ACC112 (cell line): ENCODE data around the gene CCDC154.
"Not testable (repeated sequence)": the region's sequence is repeated elsewhere in the genome, so short reads cannot be mapped to it uniquely, and the experiment has no call there.

Experiments used
- H2AFZ ChIP-seq: fragments of 200-600 bp; sonication (generic); one replicate; pipeline ENCODE4 v1.6.0; 2017; ENCODE audit warnings: antibody characterized with exemption, low read length; ENCODE audit not compliant: unreplicated experiment
- H3K27ac ChIP-seq: fragments of 200-600 bp; sonication (generic); 2 replicates; pipeline ENCODE4 v1.5.1; 2014; ENCODE audit warnings: low read depth, mild to moderate bottlenecking, antibody characterized with exemption, low read length, moderate library complexity
- H3K27me3 ChIP-seq: fragments of 200-600 bp; sonication (generic); 2 replicates; pipeline ENCODE4 v1.6.1; 2014; ENCODE audit warnings: mild to moderate bottlenecking, antibody characterized with exemption, low read length, moderate library complexity, mixed read lengths; ENCODE audit not compliant: insufficient read depth
- H3K36me3 ChIP-seq: fragments of 200-600 bp; sonication (generic); 2 replicates; pipeline ENCODE4 v1.6.1; 2016; ENCODE audit warnings: mild to moderate bottlenecking, antibody characterized with exemption, low read length, moderate library complexity, mixed read lengths; ENCODE audit not compliant: insufficient read depth
- H3K4me1 ChIP-seq: fragments of 200-600 bp; sonication (generic); one replicate; pipeline ENCODE4 v1.6.1; 2016; ENCODE audit warnings: low read length, mixed read lengths; ENCODE audit not compliant: insufficient read depth, unreplicated experiment, control insufficient read depth
- H3K4me3 ChIP-seq: fragments of 200-600 bp; sonication (generic); 2 replicates; pipeline ENCODE4 v1.5.1; 2014; ENCODE audit warnings: mild to moderate bottlenecking, low read depth, low read length
- H3K79me2 ChIP-seq: fragments of 200-600 bp; sonication (generic); one replicate; pipeline ENCODE4 v1.6.0; 2016; ENCODE audit warnings: low read length; ENCODE audit not compliant: control insufficient read depth, unreplicated experiment, insufficient read depth

Gene CCDC154

DNA sequence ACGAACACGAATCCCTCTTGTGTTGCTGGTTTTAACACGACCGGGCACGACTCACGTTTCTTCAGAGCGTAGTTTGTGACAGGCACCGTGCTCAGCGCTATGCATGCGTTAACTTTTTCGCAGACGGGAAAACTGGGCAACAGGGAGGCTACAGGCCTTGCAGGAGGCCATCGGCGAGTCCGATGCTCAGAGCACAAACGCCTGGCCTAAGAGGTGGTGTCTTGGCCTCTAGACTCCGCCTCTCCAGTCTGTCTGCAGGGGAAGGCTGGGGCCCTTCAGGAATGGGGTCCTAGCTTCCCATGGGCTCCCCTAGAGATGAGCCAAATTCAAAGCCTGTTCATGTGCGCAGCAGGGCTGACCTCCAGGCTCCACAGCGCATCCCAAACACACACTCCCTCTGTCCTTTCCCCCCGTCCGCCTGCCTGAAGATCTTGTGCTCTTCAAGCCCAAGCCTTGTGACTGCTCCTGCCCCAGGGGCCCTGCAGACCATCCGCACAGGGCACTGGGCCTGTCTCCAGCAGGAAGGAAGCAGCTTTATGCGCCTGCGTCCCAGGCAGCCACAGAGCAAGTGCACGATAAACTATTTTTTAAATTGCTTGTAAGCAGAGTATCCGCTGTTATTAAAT is 27.3 kb upstream of the CCDC154 start:
- peaks cover 81% of the 10 kb centered on the region for H3K79me2 ChIP-seq
- H2AFZ ChIP-seq: no peak overlapping the region
- H3K4me1 ChIP-seq: peaks cover 26% of the 10 kb centered on the region
- H3K27me3 ChIP-seq: no peaks in the 10 kb centered on the region
- H3K4me3 ChIP-seq: peak overlapping the region; percentile 11; the same call in 1 of the 2 replicates
- H3K36me3 ChIP-seq: no peaks in the 10 kb centered on the region
- H3K27ac ChIP-seq: peak overlapping the region; percentile 60; the same call in 1 of the 2 replicates

GRCh38 chr16:1470481-1471251 is 26.3 kb upstream of the CCDC154 start:
- peaks cover 26% of the 10 kb centered on the region for H3K4me1 ChIP-seq
- peak overlapping the region; percentile 60 for H3K27ac ChIP-seq
- H3K36me3 ChIP-seq: no peaks in the 10 kb centered on the region
- H3K27me3 ChIP-seq: no peaks in the 10 kb centered on the region
- H3K79me2 ChIP-seq: peaks cover 86% of the 10 kb centered on the region
- H3K4me3 ChIP-seq: peak overlapping the region; percentile 15
- H2AFZ ChIP-seq: no peak overlapping the region

DNA sequence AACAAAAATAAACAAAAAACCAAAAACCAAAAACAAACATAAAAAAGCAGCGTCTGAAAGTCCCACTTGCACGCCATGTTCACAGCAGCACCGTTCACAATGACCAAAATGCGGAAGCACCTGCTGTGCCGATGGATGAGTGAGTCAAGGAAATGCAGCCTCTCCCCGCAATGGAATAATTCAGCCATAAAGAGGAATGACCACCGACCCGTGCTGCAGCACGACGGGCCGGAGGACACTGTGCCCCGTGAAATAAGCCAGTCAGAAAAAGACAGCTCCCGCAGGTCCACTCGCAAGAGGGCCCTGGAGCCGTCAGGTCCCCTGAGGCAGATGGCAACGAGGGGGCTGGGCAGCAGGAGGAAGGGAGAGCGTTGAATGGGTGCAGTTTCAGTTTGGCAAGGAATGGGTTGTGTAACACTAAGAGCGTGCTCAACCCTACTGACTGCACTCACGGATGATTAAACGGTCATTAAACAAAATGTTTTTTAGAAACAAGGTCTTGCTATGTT is 25.4 kb upstream of the CCDC154 start:
- Histone ChIP-seq H3K27me3 (no peaks in the 10 kb centered on the region), H3K79me2 (peaks cover 86% of the 10 kb centered on the region), H2AFZ (no peak overlapping the region), H3K4me1 (peaks cover 26% of the 10 kb centered on the region), H3K4me3 (no peak overlapping the region), H3K36me3 (no peaks in the 10 kb centered on the region), H3K27ac (peak overlapping the region; percentile 60)

GRCh38 chr16:1469141-1469540 is 24.8 kb upstream of the CCDC154 start:
- H3K27me3 ChIP-seq, H3K36me3 ChIP-seq, H3K4me3 ChIP-seq, H2AFZ ChIP-seq, H3K27ac ChIP-seq: not testable (repeated sequence)
- Histone ChIP-seq H3K4me1 (peaks cover 26% of the 10 kb centered on the region), H3K79me2 (peaks cover 80% of the 10 kb centered on the region)

GRCh38 chr16:1468426-1468810 is 24.1 kb upstream of the CCDC154 start:
- no peaks in the 10 kb centered on the region for H3K27me3 ChIP-seq
- H3K4me3 ChIP-seq: no peak overlapping the region
- H3K36me3 ChIP-seq: no peaks in the 10 kb centered on the region
- no peak overlapping the region for H3K27ac ChIP-seq
- no peak overlapping the region for H2AFZ ChIP-seq
- H3K79me2 ChIP-seq: peaks cover 73% of the 10 kb centered on the region
- H3K4me1 ChIP-seq: peaks cover 22% of the 10 kb centered on the region

GRCh38 chr16:1466968-1467521 is 22.7 kb upstream of the CCDC154 start:
- no peak overlapping the region for H3K4me3 ChIP-seq
- H3K4me1 ChIP-seq: peaks cover 18% of the 10 kb centered on the region
- H2AFZ ChIP-seq: no peak overlapping the region
- H3K79me2 ChIP-seq: peaks cover 63% of the 10 kb centered on the region
- no peaks in the 10 kb centered on the region for H3K36me3 ChIP-seq
- no peak overlapping the region for H3K27ac ChIP-seq
- no peaks in the 10 kb centered on the region for H3K27me3 ChIP-seq

DNA sequence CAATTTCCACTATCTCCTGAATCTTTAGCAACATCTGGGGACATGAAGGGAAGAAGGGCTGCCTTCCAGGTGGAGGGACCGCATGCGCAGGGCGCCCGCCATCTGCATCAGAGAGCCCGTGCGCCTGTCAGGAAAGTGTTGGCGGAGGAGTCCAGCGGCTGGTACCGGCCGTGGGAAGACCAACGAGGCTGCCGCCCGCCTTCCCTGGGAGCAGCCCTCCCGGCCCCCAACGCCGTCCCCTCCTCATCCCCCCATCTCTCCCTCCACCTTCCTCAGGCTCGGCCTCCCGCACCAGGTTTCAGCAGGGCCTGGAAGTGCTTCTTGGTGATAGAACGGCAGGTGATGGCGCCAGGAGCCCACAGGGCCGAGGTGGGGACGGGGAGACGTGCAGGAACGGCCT is 21.7 kb upstream of the CCDC154 start:
- Histone ChIP-seq H3K36me3 (0 out of 2 replicates have a peak, but pooled peaks cover 5% of the 10 kb centered on the region), H3K4me1 (peaks cover 13% of the 10 kb centered on the region), H3K79me2 (peaks cover 53% of the 10 kb centered on the region), H2AFZ (no peak overlapping the region), H3K4me3 (no peak overlapping the region), H3K27me3 (no peaks in the 10 kb centered on the region), H3K27ac (no peak overlapping the region)

DNA sequence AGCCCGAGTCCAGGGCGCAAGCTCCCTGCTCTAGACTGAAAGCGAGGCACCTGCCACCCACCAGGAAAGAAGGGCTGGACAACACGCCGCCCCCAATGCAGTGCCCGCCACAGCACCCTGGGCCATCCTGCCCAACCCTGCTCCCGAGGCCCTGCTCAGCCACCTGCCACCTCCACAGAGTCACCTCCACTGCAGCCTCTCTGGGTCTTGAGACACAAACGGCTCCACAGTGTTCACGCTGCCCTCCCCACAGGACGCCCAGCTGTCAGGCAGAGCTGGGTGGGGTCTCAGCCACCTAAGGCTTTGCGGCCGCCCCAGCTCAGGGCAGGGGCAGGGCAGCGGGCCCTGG is 21.2 kb upstream of the CCDC154 start:
- no peak overlapping the region for H3K27ac ChIP-seq
- H3K79me2 ChIP-seq: peaks cover 48% of the 10 kb centered on the region
- 0 out of 2 replicates have a peak, but pooled peaks cover 5% of the 10 kb centered on the region for H3K36me3 ChIP-seq
- H3K27me3 ChIP-seq: no peaks in the 10 kb centered on the region
- no peak overlapping the region for H2AFZ ChIP-seq
- peaks cover 8% of the 10 kb centered on the region for H3K4me1 ChIP-seq
- no peak overlapping the region for H3K4me3 ChIP-seq

- peaks cover 43% of the 10 kb centered on the region for H3K79me2 ChIP-seq
- H3K27me3 ChIP-seq: no peaks in the 10 kb centered on the region
- H3K4me1 ChIP-seq: peaks cover 3% of the 10 kb centered on the region
- no peak overlapping the region for H2AFZ ChIP-seq
- 0 out of 2 replicates have a peak, but pooled peaks cover 5% of the 10 kb centered on the region for H3K36me3 ChIP-seq
- no peak overlapping the region for H3K27ac ChIP-seq
- no peak overlapping the region for H3K4me3 ChIP-seq
Observed at GRCh38 chr16:1464894-1465566, 20.7 kb upstream of the CCDC154 start.

- Histone ChIP-seq H3K27me3 (no peaks in the 10 kb centered on the region), H3K4me1 (no peaks in the 10 kb centered on the region), H2AFZ (no peak overlapping the region), H3K4me3 (no peak overlapping the region), H3K27ac (no peak overlapping the region), H3K79me2 (peaks cover 36% of the 10 kb centered on the region), H3K36me3 (0 out of 2 replicates have a peak, but pooled peaks cover 5% of the 10 kb centered on the region)
Observed at GRCh38 chr16:1464196-1464893, 20.0 kb upstream of the CCDC154 start.
